Natural killer cell (primary cell): ENCODE results near the gene MIEF2. TPM values are rescaled to one million over a fixed set of nuclear protein-coding genes. Genes with fewer than 3 reads are reported as not detected.

Experiments
- ATAC-seq, 3 donors: fragments of 150-1000 bp in 2 of 3; fragments of 200-7000 bp in 1 of 3; cut with Tn5 transposase; 1 replicate in 1 of 3; 2 replicates in 2 of 3; pipeline ENCODE4 v1.10.0; 2021; ENCODE audit warnings: mild to moderate bottlenecking in 2 of 3, moderate library complexity in 2 of 3
- DNase-seq, 2 donors: peaks; one replicate each; pipeline versions ENCODE4 v3.0.0 to v3.0.0-alpha.2; 2013 to 2021; ENCODE audit warnings: mixed read lengths in 1 of 2
- H3K27ac ChIP-seq: one replicate; pipeline ENCODE4 v1.5.1; 2013; ENCODE audit warnings: mild to moderate bottlenecking, low read length
- H3K27me3 ChIP-seq: one replicate; pipeline ENCODE4 v1.6.1; 2013; ENCODE audit warnings: low read length; ENCODE audit not compliant: control insufficient read depth, insufficient read depth
- H3K36me3 ChIP-seq: one replicate; pipeline ENCODE4 v1.6.1; 2013; ENCODE audit warnings: low read length; ENCODE audit not compliant: control insufficient read depth, insufficient read depth
- H3K4me1 ChIP-seq: one replicate; pipeline ENCODE4 v1.6.1; 2013; ENCODE audit warnings: low read length; ENCODE audit not compliant: control insufficient read depth, insufficient read depth
- H3K4me3 ChIP-seq: one replicate; pipeline ENCODE4 v1.5.1; 2013; ENCODE audit warnings: low read length
- H3K9me3 ChIP-seq: one replicate; pipeline ENCODE4 v1.6.1; 2013; ENCODE audit warnings: low read length; ENCODE audit not compliant: control insufficient read depth, insufficient read depth
- H3K27ac Mint-ChIP-seq, 2 donors: one replicate each; pipeline ENCODE4 v1.8.0; 2022; ENCODE audit warnings: mild to moderate bottlenecking in 2 of 2, mixed read lengths in 2 of 2, moderate library complexity in 1 of 2
- H3K27me3 Mint-ChIP-seq, 2 donors: one replicate each; pipeline ENCODE4 v1.8.0; 2022; ENCODE audit warnings: low read depth in 2 of 2, mixed read lengths in 2 of 2
- H3K36me3 Mint-ChIP-seq: one replicate; pipeline ENCODE4 v1.8.0; 2022; ENCODE audit warnings: mixed read lengths
- H3K4me1 Mint-ChIP-seq, 2 donors: one replicate each; pipeline ENCODE4 v1.8.0; 2022; ENCODE audit warnings: mixed read lengths in 2 of 2
- H3K4me3 Mint-ChIP-seq: one replicate; pipeline ENCODE4 v1.8.0; 2022; ENCODE audit warnings: mild to moderate bottlenecking, moderate library complexity, mixed read lengths
- H3K9me3 Mint-ChIP-seq, 2 donors: one replicate each; pipeline ENCODE4 v1.8.0; 2022; ENCODE audit warnings: mixed read lengths in 2 of 2
- CTCF ChIP-seq: fragments of 200-600 bp; IDR thresholded peaks from one replicate; pipeline ENCODE4 v1.8.0; 2022; ENCODE audit warnings: antibody characterized with exemption
- WGBS: methylation state at CpG from one replicate; pipeline ENCODE4 v1.1.7; 2013; ENCODE audit warnings: missing lambda C conversion rate; ENCODE audit not compliant: insufficient coverage; 5-methylcytosine and 5-hydroxymethylcytosine counted together
- intact Hi-C: fragments of 100-400 bp; cut with micrococcal nuclease; formaldehyde crosslinking; loops from one replicate; pipeline ENCODE4 v1.14.2; 2022
- total RNA-seq, 4 donors: library from RNA; stranded (reverse); fragments of 120-200 nt in 1 of 4; gene quantifications; one replicate each; pipeline versions ENCODE4 v1.2.3 to v1.2.4, GENCODE V29; 2013 to 2022

MIEF2 gene
- total RNA-seq, 3 donors from 2014 or later (not counting 1 experiment from before 2014, with no cell fraction given) = 10.6 to 12.8 (median 11.3) TPM

- Histone ChIP-seq H3K9me3 (no peaks in the 10 kb centered on the region), H3K27me3 (no peaks in the 10 kb centered on the region), H3K36me3 (peaks cover 22% of the 10 kb centered on the region), H3K4me1 (peaks cover 51% of the 10 kb centered on the region), H3K27ac (peak overlapping the region; percentile 88), H3K4me3 (peak overlapping the region; percentile 76)
- intact Hi-C loops = loop anchor here (2.0 to 5.0 kb wide), 2 partner anchors 55 to 77 kb away; partner anchors contain the start of genes ALKBH5, SMCR8 and TOP3A
- Mint-ChIP-seq H3K4me1 (peaks cover 17 to 36% of the 10 kb centered on the region in 2 donors), H3K4me3 (peak overlapping the region; percentile 83), H3K27me3 (no peaks in the 10 kb centered on the region), H3K36me3 (no peaks in the 10 kb centered on the region), H3K9me3 (no peaks in the 10 kb centered on the region), H3K27ac (peak overlapping the region; percentile 70 to 81)
- TF ChIP-seq CTCF = no peak
- ATAC-seq = no peak
- DNase-seq = no peak
- 77% methylated on average over 22 of the region's 22 CpGs for WGBS
Measured at GRCh38 chr17:18259621-18260331, 686 bp upstream of the MIEF2 start.

GRCh38 chr17:18261146-18261515 is 669 bp downstream of the MIEF2 start:
- peak overlapping the region; percentile 76 for H3K4me3 ChIP-seq
- Mint-ChIP-seq H3K4me3 (peak overlapping the region; percentile 83), H3K9me3 (no peaks in the 10 kb centered on the region), H3K27ac (peak overlapping the region; percentile 70 to 81), H3K4me1 (peaks cover 17 to 36% of the 10 kb centered on the region in 2 donors), H3K27me3 (no peaks in the 10 kb centered on the region), H3K36me3 (no peaks in the 10 kb centered on the region)
- peak overlapping the region; percentile 88 for H3K27ac ChIP-seq
- H3K27me3 ChIP-seq = no peaks in the 10 kb centered on the region
- intact Hi-C loops = loop anchor here (2.0 kb wide), 1 partner anchor 54 kb away; the partner anchor contains the start of genes SMCR8 and TOP3A
- WGBS = 6% methylated on average over 16 of the region's 16 CpGs
- ATAC-seq = peak in 1 of 3 donors; percentile 13
- TF ChIP-seq CTCF = no peak
- DNase-seq = peak; percentile 34 to 42
- H3K9me3 ChIP-seq = no peaks in the 10 kb centered on the region
- peaks cover 51% of the 10 kb centered on the region for H3K4me1 ChIP-seq
- H3K36me3 ChIP-seq = peaks cover 18% of the 10 kb centered on the region

GRCh38 chr17:18261659-18262058 is 1.2 kb downstream of the MIEF2 start:
- TF ChIP-seq CTCF = no peak
- 93% methylated on average over 3 of the region's 3 CpGs for WGBS
- peaks cover 47% of the 10 kb centered on the region for H3K4me1 ChIP-seq
- H3K27me3 ChIP-seq = no peaks in the 10 kb centered on the region
- peak overlapping the region; percentile 88 for H3K27ac ChIP-seq
- no peak for DNase-seq
- H3K27ac Mint-ChIP-seq = peak overlapping the region; percentile 70 to 81
- H3K4me3 Mint-ChIP-seq = peak overlapping the region; percentile 83
- intact Hi-C loops = loop anchor here (2.0 kb wide), 1 partner anchor 53 kb away; the partner anchor contains the start of genes SMCR8 and TOP3A
- ATAC-seq = no peak
- H3K36me3 ChIP-seq = peaks cover 18% of the 10 kb centered on the region
- H3K4me3 ChIP-seq = no peak overlapping the region
- H3K9me3 Mint-ChIP-seq = no peaks in the 10 kb centered on the region
- peaks cover 17 to 34% of the 10 kb centered on the region in 2 donors for H3K4me1 Mint-ChIP-seq
- no peaks in the 10 kb centered on the region for H3K36me3 Mint-ChIP-seq
- no peaks in the 10 kb centered on the region for H3K9me3 ChIP-seq
- H3K27me3 Mint-ChIP-seq = no peaks in the 10 kb centered on the region
